Esophagus squamous epithelium (tissue), 5 donors: Measurements from ENCODE around the gene BICDL2. TPM values are rescaled to one million over a fixed set of nuclear protein-coding genes. Genes with fewer than 3 reads are reported as not detected.
A peak's percentile ranks its signal among the peaks of the same experiment; 100 is the strongest.
"Not testable (repeated sequence)": the region's sequence is repeated elsewhere in the genome, so short reads cannot be mapped to it uniquely, and the experiment has no call there.

Experiments
- DNase-seq: peaks from one replicate; lab custom pipeline; 2025; lab: John Stamatoyannopoulos, UW
- H3K27ac ChIP-seq, 4 donors: fragments of 200-600 bp; sonication (generic); one replicate each; pipeline ENCODE4 v1.5.1; 2016 to 2019; ENCODE audit warnings: mild to moderate bottlenecking in 1 of 4
- H3K27me3 ChIP-seq, 4 donors: fragments of 200-600 bp; sonication (generic); 1 replicate in 3 of 4; 2 replicates in 1 of 4; pipeline versions ENCODE4 v1.5.1 to v1.6.0; 2017 to 2021; ENCODE audit warnings: antibody characterized with exemption in 1 of 4
- H3K36me3 ChIP-seq, 3 donors: fragments of 200-600 bp; sonication (generic); one replicate each; pipeline ENCODE4 v1.5.1; 2016 to 2019
- H3K4me1 ChIP-seq, 3 donors: fragments of 200-600 bp; sonication (generic); one replicate each; pipeline ENCODE4 v1.5.1; 2017 to 2019
- H3K4me3 ChIP-seq, 4 donors: fragments of 200-600 bp; sonication (generic); 1 replicate in 3 of 4; 2 replicates in 1 of 4; pipeline ENCODE4 v1.5.1; 2016 to 2019; ENCODE audit warnings: mild to moderate bottlenecking in 2 of 4, moderate library complexity in 1 of 4
- H3K9me3 ChIP-seq, 3 donors: fragments of 200-600 bp; sonication (generic); one replicate each; pipeline ENCODE4 v1.5.1; 2016 to 2019
- CTCF ChIP-seq, 6 experiments: fragments of 450-650 bp in 4 of 6; fragments of 200-600 bp in 2 of 6; sonication (generic) in 2 of 6; IDR thresholded peaks; one replicate each; pipeline ENCODE4 v1.5.1; 2016 to 2019; ENCODE audit warnings: antibody characterized with exemption in 6 of 6, mild to moderate bottlenecking in 4 of 6, moderate library complexity in 4 of 6
- POLR2A ChIP-seq, 4 donors: fragments of 450-650 bp; IDR thresholded peaks; one replicate each; pipeline ENCODE4 v1.6.1; 2017; ENCODE audit warnings: antibody characterized with exemption in 4 of 4, mild to moderate bottlenecking in 4 of 4, moderate library complexity in 3 of 4
- WGBS, 2 donors: methylation state at CpG; one replicate each; pipeline ENCODE4 v1.1.5; 2018; 5-methylcytosine and 5-hydroxymethylcytosine counted together
- intact Hi-C: fragments of 100-400 bp; cut with DNase I; formaldehyde crosslinking; loops from one replicate; pipeline ENCODE4 v1.15.0; 2022
- total RNA-seq, 4 donors: library from RNA; depleted of rRNA; stranded (reverse); fragments of >200 nt; gene quantifications; one replicate each; pipeline ENCODE4 v1.1.0, GENCODE V29; 2016
- donor health status: DM: yes; HTN: yes; CAD: no.

BICDL2 gene
- total RNA-seq, 4 donors from 2014 or later = 54.9 to 204 (median 96.4) TPM

GRCh38 chr16:3059041-3059722 is 22.4 kb upstream of the BICDL2 start:
- H3K9me3 ChIP-seq = no peaks in the 10 kb centered on the region
- peak overlapping the region; percentile 78 to 84 (median 82) for H3K27ac ChIP-seq
- peak overlapping the region; percentile 58 to 90 (median 82) for H3K4me3 ChIP-seq
- no peaks in the 10 kb centered on the region for H3K36me3 ChIP-seq
- TF ChIP-seq POLR2A (IDR thresholded peaks at IDR 0.05) (peak in 1 of 4 donors; percentile 38), CTCF (IDR thresholded peaks at IDR 0.05) (peak; percentile 87 to 100 (median 98))
- DNase-seq = no peak
- H3K4me1 ChIP-seq = peaks cover 16 to 28% (median 16%) of the 10 kb centered on the region in 3 donors
- WGBS, 2 donors = 0% methylated on average over 1 to 3 of the region's 67 CpGs
- intact Hi-C loops = loop anchor here (5.0 kb wide), 1 partner anchor 68 kb away; no protein-coding TSS in a partner anchor
- H3K27me3 ChIP-seq = peaks cover 0 to 9% (median 0%) of the 10 kb centered on the region in 4 donors

GRCh38 chr16:3058139-3059030 is 21.6 kb upstream of the BICDL2 start:
- Histone ChIP-seq H3K36me3 (no peaks in the 10 kb centered on the region), H3K4me1 (peaks cover 16 to 28% (median 16%) of the 10 kb centered on the region in 3 donors), H3K9me3 (no peaks in the 10 kb centered on the region), H3K27me3 (peaks cover 0 to 9% (median 0%) of the 10 kb centered on the region in 4 donors), H3K4me3 (peak overlapping the region; percentile 58 to 90 (median 82)), H3K27ac (peak overlapping the region; percentile 78 to 84 (median 82))
- WGBS, 2 donors = 9 to 20% methylated on average over 2 to 13 of the region's 77 CpGs
- peak in 2 of 6 experiments; percentile 8 to 11 for TF ChIP-seq CTCF (IDR thresholded peaks at IDR 0.05)
- no peak for TF ChIP-seq POLR2A (IDR thresholded peaks at IDR 0.05)
- intact Hi-C loops = loop anchor here (5.0 kb wide), 1 partner anchor 69 kb away; no protein-coding TSS in a partner anchor
- DNase-seq = no peak

- TF ChIP-seq CTCF (IDR thresholded peaks at IDR 0.05) (no peak), POLR2A (IDR thresholded peaks at IDR 0.05) (no peak)
- DNase-seq = no peak
- intact Hi-C loops = loop anchor here (5.0 kb wide), 1 partner anchor 70 kb away; no protein-coding TSS in a partner anchor
- peaks cover 16 to 29% (median 16%) of the 10 kb centered on the region in 3 donors for H3K4me1 ChIP-seq
- H3K27ac ChIP-seq = no peak overlapping the region
- 79 to 83% methylated on average over 12 to 19 of the region's 22 CpGs for WGBS, 2 donors
- no peaks in the 10 kb centered on the region for H3K36me3 ChIP-seq
- no peaks in the 10 kb centered on the region for H3K9me3 ChIP-seq
- H3K27me3 ChIP-seq = peaks cover 0 to 9% (median 0%) of the 10 kb centered on the region in 4 donors
- H3K4me3 ChIP-seq = peak overlapping the region in 2 of 4 donors; percentile 85 to 90
These were observed 20.7 kb upstream of the BICDL2 start for GRCh38 chr16:3057181-3058138.

GRCh38 chr16:3056336-3057180 is 19.8 kb upstream of the BICDL2 start:
- Histone ChIP-seq H3K27me3 (peaks cover 0 to 17% (median 0%) of the 10 kb centered on the region in 4 donors), H3K9me3 (no peaks in the 10 kb centered on the region), H3K36me3 (no peaks in the 10 kb centered on the region), H3K4me1 (peaks cover 16 to 35% (median 16%) of the 10 kb centered on the region in 3 donors), H3K4me3 (no peak overlapping the region), H3K27ac (no peak overlapping the region)
- no peak for TF ChIP-seq CTCF (IDR thresholded peaks at IDR 0.05)
- no peak for TF ChIP-seq POLR2A (IDR thresholded peaks at IDR 0.05)
- DNase-seq = no peak
- intact Hi-C loops = loop anchor here (5.0 kb wide), 1 partner anchor 71 kb away; no protein-coding TSS in a partner anchor
- 75 to 77% methylated on average over 6 to 9 of the region's 19 CpGs for WGBS, 2 donors

GRCh38 chr16:3055734-3056115 is 19.0 kb upstream of the BICDL2 start:
- not testable (repeated sequence) for H3K4me3 ChIP-seq, H3K9me3 ChIP-seq, H3K27ac ChIP-seq, H3K36me3 ChIP-seq, DNase-seq
- peaks cover 16 to 35% (median 16%) of the 10 kb centered on the region in 3 donors for H3K4me1 ChIP-seq
- intact Hi-C loops = loop anchor here (5.0 kb wide), 1 partner anchor 72 kb away; no protein-coding TSS in a partner anchor
- no CpG with 5 or more reads among the region's 9 CpGs for WGBS, 2 donors
- H3K27me3 ChIP-seq = peaks cover 0 to 25% (median 0%) of the 10 kb centered on the region in 4 donors
